OCI-M1 (cell line): Measurements from ENCODE around the gene CNTNAP2.
"Not testable (repeated sequence)": the region's sequence is repeated elsewhere in the genome, so short reads cannot be mapped to it uniquely, and the experiment has no call there.

ENCODE experiments used
- DNase-seq: peaks from one replicate; lab custom pipeline; 2025; lab: John Stamatoyannopoulos, UW

The CNTNAP2 gene

GRCh38 chr7:148264933-148265557 is 2148.4 kb downstream of the CNTNAP2 start:
- peak; percentile 33 for DNase-seq

- DNase-seq = no peak
Measured at GRCh38 chr7:148265896-148266295, 2149.3 kb downstream of the CNTNAP2 start.

- DNase-seq = no peak
Measured at GRCh38 chr7:148266795-148267194, 2150.2 kb downstream of the CNTNAP2 start.

GRCh38 chr7:148270576-148270975 is 2154.0 kb downstream of the CNTNAP2 start:
- no peak for DNase-seq

- DNase-seq = no peak
Measured at GRCh38 chr7:148274118-148274517, 2157.5 kb downstream of the CNTNAP2 start.

GRCh38 chr7:148275359-148275890 is 2158.8 kb downstream of the CNTNAP2 start:
- no peak for DNase-seq

GRCh38 chr7:148276314-148277041 is 2159.9 kb downstream of the CNTNAP2 start:
- no peak for DNase-seq

GRCh38 chr7:148277042-148277660 is 2160.6 kb downstream of the CNTNAP2 start:
- no peak for DNase-seq

- peak; percentile 1 for DNase-seq
Measured at GRCh38 chr7:148286150-148286549, 2169.5 kb downstream of the CNTNAP2 start.

GRCh38 chr7:148287538-148287937 is 2170.9 kb downstream of the CNTNAP2 start:
- no peak for DNase-seq

- DNase-seq = no peak
Measured at GRCh38 chr7:148288592-148289151, 2172.1 kb downstream of the CNTNAP2 start.

GRCh38 chr7:148289630-148290029 is 2173.0 kb downstream of the CNTNAP2 start:
- DNase-seq = no peak

- no peak for DNase-seq
Measured at GRCh38 chr7:148290538-148290937, 2173.9 kb downstream of the CNTNAP2 start.

GRCh38 chr7:148291799-148292198 is 2175.2 kb downstream of the CNTNAP2 start:
- no peak for DNase-seq

GRCh38 chr7:148296994-148297644 is 2180.5 kb downstream of the CNTNAP2 start:
- no peak for DNase-seq

- DNase-seq = not testable (repeated sequence)
Measured at GRCh38 chr7:148298768-148299167, 2182.2 kb downstream of the CNTNAP2 start.

- no peak for DNase-seq
Measured at GRCh38 chr7:148299350-148300276, 2183.0 kb downstream of the CNTNAP2 start.

- DNase-seq = not testable (repeated sequence)
Measured at GRCh38 chr7:148302436-148302835, 2185.8 kb downstream of the CNTNAP2 start.

GRCh38 chr7:148303295-148304082 is 2186.9 kb downstream of the CNTNAP2 start:
- no peak for DNase-seq

GRCh38 chr7:148304083-148304335 is 2187.4 kb downstream of the CNTNAP2 start:
- DNase-seq = no peak
